WTC11 (cell line): ENCODE data around the gene GATA2. TPM values are rescaled to one million over a fixed set of nuclear protein-coding genes. Genes with fewer than 3 reads are reported as not detected.

ENCODE experiments used
- ATAC-seq: fragments of 200-7000 bp; cut with Tn5 transposase; 2 replicates; pipeline ENCODE4 v1.10.0; 2021; ENCODE audit warnings: mild to moderate bottlenecking, moderate library complexity
- CTCF ChIA-PET: fragments of 300-600 bp; sonication (Branson Sonifier 250); formaldehyde crosslinking; loops from one replicate; lab custom pipeline; 2021; ENCODE audit warnings: antibody characterized with exemption; lab: Charles Lee
- POLR2A ChIA-PET: fragments of 350-600 bp; sonication (Branson Sonifier 250); formaldehyde crosslinking; loops from one replicate; lab custom pipeline; 2021; ENCODE audit warnings: antibody characterized with exemption; lab: Charles Lee
- DNase-seq: peaks from one replicate; pipeline ENCODE4 v3.0.0; 2021; ENCODE audit warnings: low spot score
- H3K27ac Mint-ChIP-seq: 2 replicates; pipeline ENCODE4 v1.8.0; 2021; ENCODE audit warnings: mixed read lengths
- H3K27me3 Mint-ChIP-seq: 2 replicates; pipeline ENCODE4 v1.8.0; 2021; ENCODE audit warnings: low read depth, mild to moderate bottlenecking, moderate library complexity, mixed read lengths
- H3K36me3 Mint-ChIP-seq: 2 replicates; pipeline ENCODE4 v1.8.0; 2021; ENCODE audit warnings: mixed read lengths
- H3K4me1 Mint-ChIP-seq: 2 replicates; pipeline ENCODE4 v1.8.0; 2022; ENCODE audit warnings: mixed read lengths
- H3K4me3 Mint-ChIP-seq: 2 replicates; pipeline ENCODE4 v1.8.0; 2021; ENCODE audit warnings: mild to moderate bottlenecking, moderate library complexity, mixed read lengths
- H3K9me3 Mint-ChIP-seq: 2 replicates; pipeline ENCODE4 v1.8.0; 2021; ENCODE audit warnings: mixed read lengths
- ATF1 ChIP-seq: sonication (generic); formaldehyde crosslinking; IDR thresholded peaks from 2 replicates; pipeline ENCODE4 v1.8.1; 2023; ENCODE audit warnings: mild to moderate bottlenecking, moderate library complexity, missing genetic modification reagents
- EMX1 ChIP-seq: fragments of 250-450 bp; sonication (Bioruptor Pico); IDR thresholded peaks from 2 replicates; pipeline ENCODE4 v1.8.0; 2021; ENCODE audit warnings: mild to moderate bottlenecking
- FOXJ3 ChIP-seq: sonication (generic); formaldehyde crosslinking; IDR thresholded peaks from 2 replicates; pipeline ENCODE4 v1.9.0; 2021; ENCODE audit warnings: missing genetic modification reagents, mild to moderate bottlenecking, borderline replicate concordance
- RELA ChIP-seq: sonication (generic); formaldehyde crosslinking; IDR thresholded peaks from 2 replicates; pipeline ENCODE4 v1.8.1; 2022; ENCODE audit warnings: missing genetic modification reagents, mild to moderate bottlenecking, borderline replicate concordance
- SMAD3 ChIP-seq: sonication (generic); formaldehyde crosslinking; IDR thresholded peaks from 2 replicates; pipeline ENCODE4 v1.8.0; 2022; ENCODE audit warnings: missing genetic modification reagents, mild to moderate bottlenecking, borderline replicate concordance
- TEAD1 ChIP-seq: sonication (generic); formaldehyde crosslinking; IDR thresholded peaks from 2 replicates; pipeline ENCODE4 v1.8.0; 2022; ENCODE audit warnings: mild to moderate bottlenecking, missing genetic modification reagents
- TP53 ChIP-seq: sonication (generic); formaldehyde crosslinking; IDR thresholded peaks from 2 replicates; pipeline ENCODE4 v1.8.1; 2023; ENCODE audit warnings: mild to moderate bottlenecking, missing genetic modification reagents
- ZNF232 ChIP-seq: sonication (generic); formaldehyde crosslinking; IDR thresholded peaks from 2 replicates; pipeline ENCODE4 v1.8.0; 2022; ENCODE audit warnings: mild to moderate bottlenecking, missing genetic modification reagents
- ZNF263 ChIP-seq: sonication (generic); formaldehyde crosslinking; IDR thresholded peaks from 2 replicates; pipeline ENCODE4 v1.8.1; 2022; ENCODE audit warnings: low read depth, mild to moderate bottlenecking, moderate library complexity, missing genetic modification reagents
- ZNF671 ChIP-seq: fragments of 250-450 bp; sonication (Bioruptor Pico); IDR thresholded peaks from 2 replicates; pipeline ENCODE4 v1.8.0; 2021; ENCODE audit warnings: mild to moderate bottlenecking
- total RNA-seq: library from RNA; stranded (reverse); gene quantifications from 3 replicates; pipeline ENCODE4 v1.2.3, GENCODE V29; 2021
- TF ChIP-seq, protein P1 (sequence below): fragments of 200-600 bp; IDR thresholded peaks from 2 replicates; pipeline ENCODE4 v1.8.0; 2022; ENCODE audit warnings: antibody characterized with exemption
- TF ChIP-seq, protein P2 (sequence below): sonication (generic); formaldehyde crosslinking; IDR thresholded peaks from 2 replicates; pipeline ENCODE4 v1.8.0; 2023; ENCODE audit warnings: missing genetic modification reagents
- TF ChIP-seq, protein P3 (sequence below): fragments of 250-450 bp; sonication (Bioruptor Pico); IDR thresholded peaks from 2 replicates; pipeline ENCODE4 v2.1.2; 2022; ENCODE audit warnings: mild to moderate bottlenecking, moderate library complexity
- TF ChIP-seq, protein P4 (sequence below): sonication (generic); formaldehyde crosslinking; IDR thresholded peaks from 2 replicates; pipeline ENCODE4 v1.8.1; 2022; ENCODE audit warnings: mild to moderate bottlenecking, moderate library complexity, missing genetic modification reagents
- TF ChIP-seq, protein P5 (sequence below): fragments of 250-450 bp; sonication (Bioruptor Pico); IDR thresholded peaks from 2 replicates; pipeline ENCODE4 v1.9.0; 2021; ENCODE audit warnings: mild to moderate bottlenecking
- TF ChIP-seq, protein P6 (sequence below): sonication (generic); formaldehyde crosslinking; IDR thresholded peaks from 2 replicates; pipeline ENCODE4 v1.8.1; 2022; ENCODE audit warnings: mild to moderate bottlenecking, missing genetic modification reagents, moderate library complexity, borderline replicate concordance

Gene GATA2
- total RNA-seq, 1 experiment from 2014 or later, result 1.6 TPM

DNA sequence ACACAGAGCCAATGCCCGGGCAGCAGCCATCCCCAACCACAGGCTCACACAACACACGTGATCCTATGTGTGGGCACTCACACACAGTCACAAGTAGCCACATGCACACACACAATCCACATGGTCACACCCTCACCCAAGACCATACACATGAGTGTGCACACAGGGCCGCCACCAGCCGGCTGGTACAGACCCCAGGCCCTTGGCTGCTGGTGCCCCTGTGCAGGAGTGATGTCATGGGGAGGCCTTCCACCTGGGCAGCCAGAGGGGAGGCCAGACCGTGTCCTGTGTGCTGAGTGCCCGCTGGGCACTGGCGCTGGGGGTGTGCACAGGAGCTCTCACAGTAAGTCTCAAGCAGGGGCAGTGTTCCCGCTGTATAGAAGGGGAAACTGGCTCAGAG lies 63.2 kb downstream of the GATA2 start:
- Mint-ChIP-seq H3K9me3 (no peaks in the 10 kb centered on the region), H3K4me3 (no peak overlapping the region), H3K27ac (no peak overlapping the region), H3K27me3 (peaks cover 81% of the 10 kb centered on the region), H3K36me3 (no peaks in the 10 kb centered on the region), H3K4me1 (peaks cover 46% of the 10 kb centered on the region)
- no peak for TF ChIP-seq TEAD1 (CRISPR knock-in tag)
- TF ChIP-seq ZNF232, result no peak
- TF ChIP-seq, protein P1, sequence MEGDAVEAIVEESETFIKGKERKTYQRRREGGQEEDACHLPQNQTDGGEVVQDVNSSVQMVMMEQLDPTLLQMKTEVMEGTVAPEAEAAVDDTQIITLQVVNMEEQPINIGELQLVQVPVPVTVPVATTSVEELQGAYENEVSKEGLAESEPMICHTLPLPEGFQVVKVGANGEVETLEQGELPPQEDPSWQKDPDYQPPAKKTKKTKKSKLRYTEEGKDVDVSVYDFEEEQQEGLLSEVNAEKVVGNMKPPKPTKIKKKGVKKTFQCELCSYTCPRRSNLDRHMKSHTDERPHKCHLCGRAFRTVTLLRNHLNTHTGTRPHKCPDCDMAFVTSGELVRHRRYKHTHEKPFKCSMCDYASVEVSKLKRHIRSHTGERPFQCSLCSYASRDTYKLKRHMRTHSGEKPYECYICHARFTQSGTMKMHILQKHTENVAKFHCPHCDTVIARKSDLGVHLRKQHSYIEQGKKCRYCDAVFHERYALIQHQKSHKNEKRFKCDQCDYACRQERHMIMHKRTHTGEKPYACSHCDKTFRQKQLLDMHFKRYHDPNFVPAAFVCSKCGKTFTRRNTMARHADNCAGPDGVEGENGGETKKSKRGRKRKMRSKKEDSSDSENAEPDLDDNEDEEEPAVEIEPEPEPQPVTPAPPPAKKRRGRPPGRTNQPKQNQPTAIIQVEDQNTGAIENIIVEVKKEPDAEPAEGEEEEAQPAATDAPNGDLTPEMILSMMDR, result no peak
- no peak for TF ChIP-seq SMAD3 (CRISPR knock-in tag)
- TF ChIP-seq, protein P2, sequence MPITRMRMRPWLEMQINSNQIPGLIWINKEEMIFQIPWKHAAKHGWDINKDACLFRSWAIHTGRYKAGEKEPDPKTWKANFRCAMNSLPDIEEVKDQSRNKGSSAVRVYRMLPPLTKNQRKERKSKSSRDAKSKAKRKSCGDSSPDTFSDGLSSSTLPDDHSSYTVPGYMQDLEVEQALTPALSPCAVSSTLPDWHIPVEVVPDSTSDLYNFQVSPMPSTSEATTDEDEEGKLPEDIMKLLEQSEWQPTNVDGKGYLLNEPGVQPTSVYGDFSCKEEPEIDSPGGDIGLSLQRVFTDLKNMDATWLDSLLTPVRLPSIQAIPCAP (CRISPR knock-in tag), result no peak
- TF ChIP-seq, protein P3, sequence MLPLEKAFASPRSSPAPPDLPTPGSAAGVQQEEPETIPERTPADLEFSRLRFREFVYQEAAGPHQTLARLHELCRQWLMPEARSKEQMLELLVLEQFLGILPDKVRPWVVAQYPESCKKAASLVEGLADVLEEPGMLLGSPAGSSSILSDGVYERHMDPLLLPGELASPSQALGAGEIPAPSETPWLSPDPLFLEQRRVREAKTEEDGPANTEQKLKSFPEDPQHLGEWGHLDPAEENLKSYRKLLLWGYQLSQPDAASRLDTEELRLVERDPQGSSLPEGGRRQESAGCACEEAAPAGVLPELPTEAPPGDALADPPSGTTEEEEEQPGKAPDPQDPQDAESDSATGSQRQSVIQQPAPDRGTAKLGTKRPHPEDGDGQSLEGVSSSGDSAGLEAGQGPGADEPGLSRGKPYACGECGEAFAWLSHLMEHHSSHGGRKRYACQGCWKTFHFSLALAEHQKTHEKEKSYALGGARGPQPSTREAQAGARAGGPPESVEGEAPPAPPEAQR (CRISPR knock-in tag), result no peak
- TF ChIP-seq, protein P4, sequence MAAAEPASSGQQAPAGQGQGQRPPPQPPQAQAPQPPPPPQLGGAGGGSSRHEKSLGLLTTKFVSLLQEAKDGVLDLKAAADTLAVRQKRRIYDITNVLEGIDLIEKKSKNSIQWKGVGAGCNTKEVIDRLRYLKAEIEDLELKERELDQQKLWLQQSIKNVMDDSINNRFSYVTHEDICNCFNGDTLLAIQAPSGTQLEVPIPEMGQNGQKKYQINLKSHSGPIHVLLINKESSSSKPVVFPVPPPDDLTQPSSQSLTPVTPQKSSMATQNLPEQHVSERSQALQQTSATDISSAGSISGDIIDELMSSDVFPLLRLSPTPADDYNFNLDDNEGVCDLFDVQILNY (CRISPR knock-in tag), result no peak
- TF ChIP-seq ATF1 (CRISPR knock-in tag), result no peak
- TF ChIP-seq ZNF263 (CRISPR knock-in tag), result no peak
- TF ChIP-seq FOXJ3, result no peak
- TF ChIP-seq RELA, result no peak
- TF ChIP-seq EMX1 (CRISPR knock-in tag), result no peak
- TF ChIP-seq ZNF671, result no peak
- no peak for TF ChIP-seq TP53 (CRISPR knock-in tag)
- TF ChIP-seq, protein P5, sequence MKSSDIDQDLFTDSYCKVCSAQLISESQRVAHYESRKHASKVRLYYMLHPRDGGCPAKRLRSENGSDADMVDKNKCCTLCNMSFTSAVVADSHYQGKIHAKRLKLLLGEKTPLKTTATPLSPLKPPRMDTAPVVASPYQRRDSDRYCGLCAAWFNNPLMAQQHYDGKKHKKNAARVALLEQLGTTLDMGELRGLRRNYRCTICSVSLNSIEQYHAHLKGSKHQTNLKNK (CRISPR knock-in tag), result no peak
- TF ChIP-seq, protein P6, sequence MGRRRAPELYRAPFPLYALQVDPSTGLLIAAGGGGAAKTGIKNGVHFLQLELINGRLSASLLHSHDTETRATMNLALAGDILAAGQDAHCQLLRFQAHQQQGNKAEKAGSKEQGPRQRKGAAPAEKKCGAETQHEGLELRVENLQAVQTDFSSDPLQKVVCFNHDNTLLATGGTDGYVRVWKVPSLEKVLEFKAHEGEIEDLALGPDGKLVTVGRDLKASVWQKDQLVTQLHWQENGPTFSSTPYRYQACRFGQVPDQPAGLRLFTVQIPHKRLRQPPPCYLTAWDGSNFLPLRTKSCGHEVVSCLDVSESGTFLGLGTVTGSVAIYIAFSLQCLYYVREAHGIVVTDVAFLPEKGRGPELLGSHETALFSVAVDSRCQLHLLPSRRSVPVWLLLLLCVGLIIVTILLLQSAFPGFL (CRISPR knock-in tag), result no peak
- ChIA-PET POLR2A (no interaction called here), CTCF (interaction anchor here (1.0 to 4.3 kb wide), 5 partner anchors 9 to 154 kb away, joined by 3 to 20 read pairs (median 9); no protein-coding TSS in a partner anchor)
- ATAC-seq, result no peak
- no peak for DNase-seq

Other genes starting within 250 kb of the GATA2 start
- not detected in 3 replicates for gene DNAJB8, start 26.3 kb downstream of the GATA2 start, total RNA-seq
- gene RPN1, start 157.6 kb upstream of the GATA2 start, total RNA-seq, result 153 to 163 TPM (median 160 TPM) in 3 replicates
- gene RAB7A, start 233.0 kb upstream of the GATA2 start, total RNA-seq, result 166 to 184 TPM (median 184 TPM) in 3 replicates